HG02870 (cell line): ENCODE measurements around the gene TLCD3A.
"Not testable (repeated sequence)": the region's sequence is repeated elsewhere in the genome, so short reads cannot be mapped to it uniquely, and the experiment has no call there.

Experiments used
- ATAC-seq: cut with Tn5 transposase; IDR thresholded peaks from one replicate; pipeline ENCODE4 v1.9.1; 2021; ENCODE audit warnings: mild to moderate bottlenecking, moderate library complexity; ENCODE audit not compliant: unreplicated experiment

The TLCD3A gene

DNA sequence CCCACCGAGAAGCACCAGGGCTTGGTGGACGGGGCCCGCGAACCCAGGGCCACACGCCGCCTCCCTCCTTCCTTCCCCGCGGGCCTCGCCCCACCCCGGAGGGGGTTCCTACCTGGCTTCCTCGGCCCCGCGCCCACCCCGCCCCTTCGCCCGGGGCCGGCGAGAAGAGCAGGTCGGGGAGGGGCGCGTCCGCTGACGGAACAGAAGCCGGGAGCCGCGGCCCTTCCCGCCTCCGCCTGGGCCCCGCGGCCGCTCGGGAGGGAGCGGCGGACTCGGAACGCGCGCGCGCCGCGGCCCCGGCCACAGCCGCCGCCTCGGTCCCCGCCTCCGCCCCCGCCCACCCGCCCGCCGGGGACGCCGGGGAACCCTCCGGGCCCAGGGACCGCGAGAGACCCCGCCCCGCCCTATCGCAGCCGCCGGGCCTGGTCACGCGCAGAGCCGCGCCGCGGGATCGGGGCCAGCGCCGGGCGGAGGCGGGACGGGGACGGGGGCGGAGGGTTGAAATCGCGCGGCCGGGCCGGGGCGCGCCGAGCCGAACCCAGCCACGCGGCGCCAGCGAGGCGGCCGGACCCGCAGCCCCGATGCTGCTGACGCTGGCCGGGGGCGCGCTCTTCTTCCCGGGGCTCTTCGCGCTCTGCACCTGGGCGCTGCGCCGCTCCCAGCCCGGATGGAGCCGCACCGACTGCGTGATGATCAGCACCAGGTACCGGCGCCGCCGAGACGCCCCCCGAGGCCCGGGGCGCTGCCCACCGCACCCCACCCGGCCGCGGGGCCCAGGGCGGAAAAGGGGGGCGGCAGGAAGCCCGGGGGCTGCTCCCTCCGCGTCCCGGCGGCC lies at the start of gene TLCD3A:
TLCD3A (plus strand) TSS at position 530 of the 835 bp plus-strand sequence; CDS start at position 582, 52 bp downstream.
- peak; percentile 58 for ATAC-seq

DNA sequence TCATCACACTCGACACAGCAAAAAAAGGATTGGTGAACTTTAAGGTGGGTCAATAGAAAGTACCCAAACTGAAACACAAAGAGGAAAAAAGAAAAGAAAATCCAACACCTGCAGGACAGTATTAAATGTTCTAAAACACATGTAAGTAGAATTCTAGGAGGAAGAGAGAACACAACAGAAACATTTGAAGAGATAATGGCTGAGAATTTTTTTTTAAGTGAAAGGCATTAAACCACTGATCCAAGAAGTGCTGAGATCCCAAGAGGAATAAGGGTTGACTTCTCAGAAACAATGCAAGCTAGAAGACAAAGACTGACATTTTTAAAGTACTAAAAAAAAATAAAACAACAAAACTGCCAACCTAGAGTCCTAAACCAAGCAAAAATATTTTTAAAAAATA lies 49.4 kb upstream of the TLCD3A start:
- ATAC-seq: no peak

DNA sequence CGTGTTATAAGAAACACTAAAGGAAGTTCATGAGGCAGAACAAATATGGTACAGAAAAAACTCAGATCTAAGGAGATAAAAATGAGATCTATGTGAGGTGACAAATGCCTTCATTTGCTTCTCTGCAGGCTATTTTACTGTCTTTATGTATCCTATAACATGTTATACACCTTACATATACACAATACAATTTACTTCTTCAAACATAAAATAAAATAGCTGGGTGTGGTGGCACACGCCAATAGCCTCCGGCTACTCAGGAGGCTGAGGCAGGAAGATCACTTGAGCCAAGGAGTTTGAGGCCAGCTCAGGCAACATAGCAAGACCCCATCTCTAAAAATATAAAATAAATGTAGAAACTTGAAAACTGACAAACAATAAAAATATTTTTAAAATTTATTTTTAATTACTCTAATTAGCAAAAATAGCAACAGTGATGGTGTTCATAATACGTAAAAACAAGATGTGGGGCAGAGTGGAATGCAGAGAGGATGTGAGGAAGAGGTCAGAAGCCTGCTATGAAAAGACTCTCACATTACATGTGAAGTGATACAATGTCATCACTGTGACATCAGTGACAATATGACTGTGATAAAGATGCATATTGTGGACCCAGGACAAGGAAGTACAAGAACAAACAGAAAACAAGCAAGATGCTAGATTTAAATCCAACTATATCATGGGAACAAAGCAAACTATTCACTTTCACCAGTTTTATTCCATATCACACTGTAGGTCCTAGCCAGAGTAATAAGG lies 48.7 kb upstream of the TLCD3A start:
- ATAC-seq: no peak

DNA sequence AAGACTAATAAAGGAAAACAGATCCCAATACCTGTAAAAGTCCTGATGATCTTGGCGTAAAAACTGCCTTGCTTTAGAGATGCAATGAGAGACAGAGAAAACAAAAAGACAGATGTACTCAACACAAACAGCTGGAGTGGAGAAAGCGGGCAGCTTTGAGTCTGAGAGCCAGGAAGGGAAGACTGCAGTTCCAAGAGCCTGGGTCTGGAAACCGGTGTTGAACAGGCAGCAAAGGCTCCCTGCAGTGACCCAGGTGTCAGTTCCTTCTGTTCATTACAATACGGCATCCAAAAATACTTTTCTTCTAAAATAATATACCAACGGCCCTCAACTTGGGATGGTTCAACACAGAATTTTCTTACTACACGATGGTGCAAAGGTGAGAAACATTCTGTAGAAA lies 47.4 kb upstream of the TLCD3A start:
- no peak for ATAC-seq

DNA sequence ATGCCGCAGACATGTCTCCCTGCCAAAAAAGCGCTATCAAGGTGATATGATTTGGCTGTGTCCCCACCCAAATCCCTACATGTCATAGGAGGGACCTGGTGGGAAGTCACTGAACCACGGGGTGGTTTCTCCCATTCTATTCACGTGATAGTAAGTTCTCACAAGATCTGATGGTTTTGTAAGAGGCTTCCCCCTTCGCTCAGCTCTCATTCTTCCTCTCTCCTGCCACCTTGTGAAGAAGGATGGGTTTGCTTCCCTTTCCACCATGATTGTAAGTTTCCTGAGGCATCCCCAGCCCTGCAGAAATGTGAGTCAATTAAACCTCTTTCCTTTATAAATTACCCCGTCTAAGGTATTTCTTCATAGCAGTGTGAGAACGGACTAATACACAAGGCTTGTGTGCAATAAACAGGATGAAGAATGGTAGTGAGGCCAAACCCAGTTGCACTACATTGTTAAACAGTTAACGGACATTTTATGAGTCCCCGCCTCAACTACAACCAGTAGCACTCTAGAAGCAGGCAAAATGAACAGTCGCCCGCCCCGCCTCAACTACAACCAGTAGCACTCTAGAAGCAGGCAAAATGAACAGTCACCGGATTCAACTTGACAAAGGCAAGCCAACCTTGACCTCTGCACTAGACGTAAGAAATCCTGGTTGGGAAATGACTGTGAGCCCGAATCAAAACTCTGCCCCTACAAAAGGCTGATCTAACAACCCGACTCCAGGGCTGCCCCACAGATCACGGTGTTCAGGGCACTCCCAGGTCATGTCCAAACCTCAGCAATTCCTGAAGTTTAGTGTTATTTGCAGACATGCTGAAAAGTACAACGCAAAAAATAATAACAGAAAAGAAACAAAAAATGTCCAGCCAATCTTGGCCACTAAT lies 44.1 kb upstream of the TLCD3A start:
- no peak for ATAC-seq

DNA sequence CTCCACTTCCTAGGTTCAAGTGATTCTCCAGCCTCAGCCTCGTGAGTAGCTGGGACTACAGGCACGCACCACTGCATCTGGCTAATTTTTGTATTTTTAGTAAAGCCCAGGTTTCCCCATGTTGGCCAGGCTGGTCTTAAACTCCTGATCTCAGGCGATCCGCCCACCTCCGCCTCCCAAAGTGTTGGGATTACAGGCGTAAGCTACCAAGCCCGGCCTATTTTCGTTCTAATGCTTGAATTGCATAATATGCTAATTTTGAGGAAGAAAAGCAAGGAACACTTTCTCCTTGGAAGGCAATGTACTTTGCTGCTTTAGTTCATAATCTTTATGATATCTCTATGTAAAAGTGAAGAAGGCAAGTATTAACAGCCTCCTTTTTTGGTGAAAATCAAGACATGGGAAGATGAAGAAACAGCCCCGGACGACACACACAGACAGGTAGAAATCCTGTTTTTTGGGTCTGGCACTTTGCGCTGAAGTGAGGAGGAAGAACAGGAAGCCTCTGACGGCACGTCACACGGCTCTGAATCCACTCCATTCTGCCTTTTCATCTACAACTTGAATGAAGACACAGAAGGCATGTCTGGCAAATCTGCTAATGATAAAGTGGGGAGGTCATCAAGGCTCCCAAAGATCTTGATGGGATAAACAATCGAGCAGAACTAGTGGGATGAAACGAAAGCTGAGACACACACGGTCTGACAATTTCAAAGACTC lies 42.7 kb upstream of the TLCD3A start:
- ATAC-seq: no peak

DNA sequence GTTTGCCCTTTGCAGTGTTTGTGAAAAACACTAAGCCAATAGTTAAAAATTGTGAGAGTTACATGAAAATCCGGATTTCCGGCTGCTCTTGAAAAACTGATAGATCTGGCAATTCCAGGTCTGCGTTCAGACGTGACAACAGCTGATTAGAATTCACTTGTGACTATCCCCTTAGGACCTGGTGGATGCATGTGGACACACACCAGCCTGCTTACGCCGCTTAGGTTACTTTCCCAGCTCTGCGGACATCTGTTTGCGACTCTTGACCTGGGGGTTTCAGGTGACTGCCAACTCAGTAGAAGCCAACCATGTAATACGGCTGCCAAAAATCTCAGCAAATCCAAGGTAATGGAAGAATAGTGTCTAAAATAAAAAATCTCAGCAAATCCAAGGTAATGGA lies 42.0 kb upstream of the TLCD3A start:
- no peak for ATAC-seq

DNA sequence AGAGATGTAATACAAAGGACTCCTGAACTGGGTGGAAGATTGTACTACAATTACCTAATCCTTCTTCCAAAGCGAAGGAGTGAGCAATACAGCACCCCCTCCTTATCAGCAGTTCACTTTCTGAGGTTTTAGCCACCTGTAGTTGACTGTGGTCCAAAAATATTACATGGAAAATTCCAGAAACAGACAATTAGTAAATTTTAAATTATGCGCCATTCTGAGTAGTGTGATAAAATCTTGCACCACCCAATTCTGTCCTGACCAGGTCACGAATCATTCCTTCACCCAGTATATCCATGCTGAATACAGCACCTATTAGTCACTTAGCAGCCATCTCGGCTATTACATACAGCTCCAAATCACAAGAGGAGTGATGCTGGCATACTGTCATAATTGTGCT lies 41.0 kb upstream of the TLCD3A start:
- ATAC-seq: no peak

DNA sequence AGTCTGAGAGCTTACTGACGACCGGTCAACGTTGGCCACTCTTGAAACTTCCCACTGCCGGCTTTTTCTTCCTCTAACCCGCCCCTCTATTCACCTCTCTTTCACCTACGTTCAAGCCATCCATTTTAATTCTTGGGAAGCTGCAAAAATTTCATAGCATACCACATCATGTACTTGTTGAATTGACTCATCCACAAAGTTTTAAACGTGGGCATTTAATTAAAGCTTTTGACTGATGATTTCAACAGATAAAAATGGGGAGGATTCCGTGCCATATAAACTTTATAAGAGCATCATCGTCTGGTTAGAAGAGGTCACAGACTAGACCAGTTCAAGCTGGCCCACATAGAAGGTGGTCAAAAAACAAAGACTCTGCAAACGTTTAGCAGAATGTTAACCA lies 40.3 kb upstream of the TLCD3A start:
- no peak for ATAC-seq

DNA sequence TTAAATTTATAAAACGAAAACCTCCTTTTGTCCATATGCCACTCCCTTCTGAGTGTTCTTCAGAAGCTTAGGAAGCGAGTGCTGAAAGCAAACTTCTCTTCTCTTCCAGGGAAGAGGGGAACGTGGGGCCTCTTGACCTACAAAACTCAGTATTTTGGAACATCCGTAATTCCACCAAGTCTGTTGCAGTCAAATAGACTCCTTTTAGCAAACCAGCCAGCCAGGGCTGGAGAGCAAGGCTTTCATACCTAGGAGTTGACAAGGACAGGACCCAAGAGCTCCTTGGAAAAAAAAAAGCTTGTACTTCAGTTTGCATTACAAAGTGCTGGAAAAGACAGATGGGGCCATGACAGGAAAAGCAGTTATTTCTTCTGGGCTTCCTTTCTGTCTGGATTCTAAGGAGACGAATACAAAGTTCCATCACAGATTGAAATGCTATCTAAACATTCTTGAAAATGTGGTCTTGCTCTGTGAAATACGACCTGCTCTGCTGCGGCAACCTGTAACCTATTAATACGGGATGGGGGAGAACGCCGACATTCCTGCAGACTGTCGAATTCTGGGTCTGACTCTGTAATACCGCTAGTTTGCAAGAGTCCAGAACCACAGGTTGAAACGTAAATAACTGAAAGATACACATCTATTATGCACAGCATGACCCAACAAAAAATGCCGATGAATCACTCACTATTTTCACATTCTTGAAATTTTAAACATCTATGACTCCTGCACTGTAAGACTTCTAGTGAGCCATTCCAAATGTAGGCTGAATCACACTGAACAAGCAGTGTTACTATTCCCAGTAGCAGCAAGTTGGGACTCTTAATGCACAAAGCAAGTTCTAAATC lies 38.4 kb upstream of the TLCD3A start:
- ATAC-seq: no peak

DNA sequence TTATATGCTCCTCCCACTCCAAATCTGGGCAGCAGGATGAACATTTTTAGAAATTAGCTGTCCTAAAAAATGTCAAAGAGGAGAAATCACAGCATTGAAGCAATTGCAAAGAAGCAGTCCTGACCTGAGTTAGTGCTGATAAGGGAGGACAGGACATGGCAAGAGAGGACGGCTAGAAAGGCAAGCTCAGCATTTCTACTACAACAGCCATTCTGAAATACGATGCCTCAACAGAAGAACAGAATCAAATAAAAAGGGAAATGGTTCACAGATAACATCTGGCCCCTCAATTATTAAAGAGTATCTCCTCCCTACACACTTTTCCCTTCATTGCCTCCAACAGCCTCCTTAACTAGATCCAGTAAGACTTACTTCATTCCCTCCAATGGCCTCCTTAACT lies 36.0 kb upstream of the TLCD3A start:
- ATAC-seq: no peak

DNA sequence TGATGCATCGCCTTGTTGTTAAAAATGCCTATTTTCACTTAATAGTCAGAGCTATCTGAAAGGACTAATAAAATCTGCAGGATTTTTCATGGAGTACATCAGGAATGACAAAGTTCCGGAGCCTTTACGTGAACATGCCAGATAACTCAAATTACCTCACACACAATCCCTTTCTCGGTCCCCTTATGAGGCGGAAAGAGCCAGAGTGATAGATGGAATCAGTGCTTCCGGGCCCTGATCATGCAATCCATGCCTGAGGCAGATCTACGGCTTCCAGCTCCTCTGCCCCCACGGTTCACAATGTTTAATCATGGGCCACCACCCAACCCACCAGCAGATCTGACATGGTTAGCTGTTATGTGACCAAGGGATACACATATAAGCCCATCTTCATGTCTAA lies 34.7 kb upstream of the TLCD3A start:
- no peak for ATAC-seq

DNA sequence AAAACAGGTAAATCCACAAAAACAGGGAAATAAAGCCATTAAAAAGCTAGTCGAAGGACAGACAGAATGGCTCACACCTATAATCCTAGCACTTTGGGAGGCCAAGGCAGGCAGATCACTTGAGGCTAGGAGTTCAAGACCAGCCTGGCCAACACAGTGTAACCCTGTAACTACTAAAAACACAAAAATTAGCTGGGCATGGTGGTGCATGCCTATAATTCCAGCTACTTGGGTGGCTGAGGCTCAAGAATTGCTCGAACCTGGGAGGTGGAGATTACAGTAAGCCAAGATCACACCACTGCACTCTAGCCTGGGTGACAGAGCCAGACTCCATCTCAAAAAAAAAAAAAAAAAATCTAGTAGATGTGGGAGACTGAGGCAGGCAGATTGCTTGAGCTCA lies 34.3 kb upstream of the TLCD3A start:
- ATAC-seq: not testable (repeated sequence)

DNA sequence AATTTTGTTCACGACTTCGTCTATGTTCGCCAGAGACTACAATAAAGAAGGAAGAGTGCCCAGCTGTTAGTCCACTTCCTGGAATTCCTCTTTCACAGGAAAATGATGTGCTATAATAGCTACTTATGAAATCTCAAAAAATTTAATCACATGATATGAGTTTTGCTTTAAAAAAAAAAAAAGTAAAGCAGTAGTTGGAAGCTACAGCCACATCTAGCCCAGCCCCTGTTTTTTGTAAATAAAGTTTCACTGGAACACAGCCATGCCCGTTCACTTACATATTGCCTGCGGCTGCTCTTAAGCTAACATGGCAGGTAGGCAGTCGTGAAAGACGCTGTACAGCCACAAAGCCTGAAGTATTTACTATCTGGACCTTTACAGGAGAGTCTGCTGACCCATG lies 33.1 kb upstream of the TLCD3A start:
- ATAC-seq: no peak

DNA sequence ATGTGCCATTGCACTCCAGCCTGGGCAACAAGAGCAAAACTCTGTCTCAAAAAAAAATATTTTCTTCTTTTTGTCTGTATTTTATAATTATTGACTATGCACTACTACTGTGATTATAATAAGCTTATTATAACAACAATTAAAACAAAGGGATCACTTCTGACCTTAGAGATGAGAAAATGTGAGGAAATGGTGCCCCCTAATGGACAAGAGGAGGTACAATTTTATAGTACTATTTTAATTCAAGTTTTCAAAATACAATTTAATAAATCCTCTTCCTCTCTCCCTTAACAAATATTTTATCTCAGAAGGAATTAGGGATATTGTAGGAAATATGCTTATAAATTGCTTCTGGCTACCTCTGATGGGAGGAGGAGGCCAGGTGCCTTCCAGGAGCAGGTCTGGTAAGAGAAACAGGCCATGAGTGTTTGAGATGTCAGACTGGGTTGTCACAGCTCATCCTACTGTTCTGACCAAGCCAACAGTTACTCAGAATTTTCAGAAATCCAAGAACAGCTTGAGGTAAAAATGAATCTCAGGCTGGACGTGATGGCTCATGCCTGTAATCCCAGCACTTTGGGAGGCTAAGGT lies 31.8 kb upstream of the TLCD3A start:
- ATAC-seq: no peak

DNA sequence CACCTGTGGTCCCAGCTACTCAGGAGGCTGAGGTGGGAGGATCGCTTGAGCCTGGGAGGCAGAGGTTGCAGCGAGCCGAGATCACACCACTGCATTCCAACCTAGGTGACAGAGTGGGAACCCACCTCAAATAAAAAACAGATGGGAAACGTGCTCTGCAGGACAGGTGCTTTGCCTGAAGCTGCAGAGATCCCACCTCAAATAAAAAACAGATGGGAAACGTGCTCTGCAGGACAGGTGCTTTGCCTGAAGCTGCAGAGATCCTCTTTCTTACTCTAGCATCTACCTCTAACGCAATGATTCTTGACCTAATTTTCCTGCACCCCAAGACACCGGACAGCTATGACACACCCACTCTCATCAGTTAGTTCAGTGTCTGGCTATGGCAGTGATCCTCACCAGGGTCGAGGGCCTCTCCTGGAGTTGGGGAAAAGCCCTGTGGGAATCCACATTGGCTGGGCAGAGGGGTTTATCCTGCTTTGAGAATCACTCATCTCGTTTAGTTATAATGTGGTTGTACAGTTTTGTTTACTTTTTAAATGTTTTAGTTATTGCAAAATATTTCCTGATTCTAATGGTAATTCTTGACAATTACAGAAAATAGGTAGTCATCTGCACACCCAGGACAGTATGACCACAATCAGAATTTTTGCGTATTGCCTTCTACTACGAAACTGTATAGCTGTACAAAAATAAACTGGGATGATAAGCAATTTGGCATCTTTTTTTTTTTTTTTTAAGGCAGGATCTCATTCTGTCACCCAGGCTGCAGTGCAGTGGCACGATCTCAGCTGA lies 29.1 kb upstream of the TLCD3A start:
- no peak for ATAC-seq

DNA sequence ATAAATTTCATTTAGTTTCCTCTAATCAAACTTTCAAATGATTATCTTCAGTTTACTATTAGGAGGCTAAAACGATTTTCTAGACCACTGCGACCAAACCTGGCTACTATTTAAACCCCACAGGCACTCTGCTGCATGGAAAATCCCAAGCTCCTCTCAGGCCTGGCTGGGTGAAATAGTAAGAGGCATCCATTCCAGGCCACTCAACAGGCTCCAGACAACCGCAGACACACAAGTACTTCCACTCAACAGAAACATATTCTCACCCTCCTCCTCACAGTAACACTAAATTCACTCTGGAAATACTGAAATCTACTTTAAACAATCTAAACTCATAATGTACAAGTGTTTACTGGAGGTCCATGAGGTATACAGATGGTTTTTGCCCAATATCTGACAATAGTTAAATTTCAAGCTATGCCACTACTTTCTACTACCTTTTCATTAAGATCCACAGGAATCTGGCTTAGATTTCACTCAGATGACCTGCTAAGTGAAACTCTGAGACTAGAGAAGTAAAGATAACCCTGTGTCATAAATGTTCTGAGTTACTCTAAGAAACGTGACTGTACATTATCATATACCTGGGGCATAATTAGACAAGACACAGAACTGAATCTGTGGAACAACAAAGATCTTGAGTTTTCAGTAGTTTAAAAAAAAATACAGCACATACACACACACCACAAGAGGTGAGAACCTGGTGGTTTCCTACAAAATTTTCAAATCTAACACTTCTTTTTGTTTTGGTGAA lies 28.1 kb upstream of the TLCD3A start:
- no peak for ATAC-seq

DNA sequence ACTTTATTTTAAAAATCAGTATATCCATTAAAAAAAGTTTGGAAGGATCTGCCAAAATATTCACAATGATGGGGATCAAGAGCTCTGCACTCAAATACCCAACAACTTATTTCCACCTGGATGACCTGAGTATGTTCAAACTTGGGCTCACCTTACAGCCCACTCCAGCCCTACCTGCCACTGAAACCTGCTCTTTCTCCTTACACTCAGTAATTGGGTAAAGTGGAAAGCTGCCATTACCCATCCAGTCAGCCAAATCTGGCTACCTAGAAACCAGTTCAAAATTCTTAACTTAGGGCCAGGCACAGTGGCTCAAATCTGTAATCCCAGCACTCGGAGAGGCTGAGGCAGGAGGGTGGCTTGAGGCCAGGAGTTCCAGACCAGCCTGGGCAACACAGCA lies 27.4 kb upstream of the TLCD3A start:
- ATAC-seq: no peak
